Measurements from ENCODE around the gene CAPN2. TPM values are rescaled to one million over a fixed set of nuclear protein-coding genes. Genes with fewer than 3 reads are reported as not detected.
A peak's percentile ranks its signal among the peaks of the same experiment; 100 is the strongest.

CAPN2 gene
- total and polyA plus RNA-seq, 5 experiments from 2014 or later: 68.6 to 101 (median 72.2) TPM

GRCh38 chr1:223820971-223821370 is 108.6 kb downstream of the CAPN2 start:
- Mint-ChIP-seq H3K4me3 (no peak overlapping the region), H3K27me3 (no peaks in the 10 kb centered on the region), H3K27ac (peak overlapping the region in 3 of 10 donors; percentile 9 to 28 (median 26)), H3K36me3 (peaks cover 0 to 38% (median 11%) of the 10 kb centered on the region in 3 donors), H3K4me1 (peaks cover 28 to 41% (median 35%) of the 10 kb centered on the region in 4 donors), H3K9me3 (no peaks in the 10 kb centered on the region)
- ATAC-seq (no peak), DNase-seq (no peak)
- POLR2A ChIA-PET: interaction anchor here (1.0 kb wide), 1 partner anchor 20 kb away, joined by 3 read pairs; no protein-coding TSS in a partner anchor

- H3K9me3 Mint-ChIP-seq: no peaks in the 10 kb centered on the region
- H3K27ac Mint-ChIP-seq: peak overlapping the region in 2 of 10 donors; percentile 24 to 44
- H3K4me3 Mint-ChIP-seq: no peak overlapping the region
- H3K36me3 Mint-ChIP-seq: peaks cover 0 to 21% (median 14%) of the 10 kb centered on the region in 3 donors
- no peaks in the 10 kb centered on the region for H3K27me3 Mint-ChIP-seq
- DNase-seq: no peak
- H3K4me1 Mint-ChIP-seq: peaks cover 41 to 62% (median 51%) of the 10 kb centered on the region in 4 donors
- no peak for ATAC-seq
- POLR2A ChIA-PET: interaction anchor here (3.1 kb wide), 1 partner anchor 21 kb away, joined by 12 read pairs; the partner anchor contains the start of gene TP53BP2
These were observed 111.9 kb downstream of the CAPN2 start for GRCh38 chr1:223824287-223824686.

GRCh38 chr1:223824712-223825111 is 112.4 kb downstream of the CAPN2 start:
- POLR2A ChIA-PET: interaction anchor here (3.1 kb wide), 1 partner anchor 21 kb away, joined by 12 read pairs; the partner anchor contains the start of gene TP53BP2
- no peaks in the 10 kb centered on the region for H3K9me3 Mint-ChIP-seq
- peaks cover 42 to 65% (median 54%) of the 10 kb centered on the region in 4 donors for H3K4me1 Mint-ChIP-seq
- no peaks in the 10 kb centered on the region for H3K27me3 Mint-ChIP-seq
- H3K27ac Mint-ChIP-seq: no peak overlapping the region
- peaks cover 0 to 17% (median 12%) of the 10 kb centered on the region in 3 donors for H3K36me3 Mint-ChIP-seq
- DNase-seq: no peak
- ATAC-seq: no peak
- no peak overlapping the region for H3K4me3 Mint-ChIP-seq

Other genes starting within 250 kb of the CAPN2 start
- under 1 TPM in 1 of 2 experiments, not detected in 1; 0.21 TPM for gene CAPN8, start 46.8 kb upstream of the CAPN2 start, total RNA-seq
- under 1 TPM in 1 of 3 donors, not detected in 2; 0.36 TPM for gene CAPN8, start 46.8 kb upstream of the CAPN2 start, polyA plus RNA-seq
- gene TP53BP2, start 133.4 kb downstream of the CAPN2 start, total RNA-seq: 10 to 100 TPM; 35.9 to 46.2 TPM
- gene TP53BP2, start 133.4 kb downstream of the CAPN2 start, polyA plus RNA-seq: 10 to 100 TPM in 1 of 3 donors, 1 to 10 TPM in 2; 7.4 to 10.8 (median 9.3) TPM

All from naive thymus-derived CD8-positive, alpha-beta T cell (primary cell).